GM12878 (cell line): ENCODE measurements around the gene RALGDS. TPM values are rescaled to one million over a fixed set of nuclear protein-coding genes. Genes with fewer than 3 reads are reported as not detected.

Source experiments
- ATAC-seq: fragments of 200-7000 bp; cut with Tn5 transposase; 3 replicates; pipeline ENCODE4 v1.9.1; 2020; ENCODE audit warnings: mild to moderate bottlenecking, moderate library complexity
- BruUV-seq: library from RNA; stranded (reverse); fragments of 400-500 nt; replicated peaks from 2 replicates; lab custom pipeline; 2021; lab: Mats Ljungman, UMichigan
- CTCF ChIA-PET: fragments of 300-600 bp; sonication (Branson Sonifier 250); formaldehyde crosslinking; extraction: SDS; loops from one replicate; lab custom pipeline; 2021; ENCODE audit warnings: inconsistent platforms; lab: Yijun Ruan, JAX
- POLR2A ChIA-PET: fragments of 350-600 bp; formaldehyde crosslinking; extraction: SDS; loops from one replicate; lab custom pipeline; 2021; ENCODE audit warnings: inconsistent platforms; lab: Charles Lee
- RAD21 ChIA-PET: fragments of 300-600 bp; sonication (Branson Sonifier 250); formaldehyde crosslinking; loops from one replicate; lab custom pipeline; 2023; ENCODE audit warnings: antibody characterized with exemption; ENCODE audit not compliant: unreplicated experiment; lab: Charles Lee
- SMC1A ChIA-PET: fragments of 300-600 bp; sonication (Branson Sonifier 250); formaldehyde crosslinking; loops from one replicate; lab custom pipeline; 2023; ENCODE audit not compliant: unreplicated experiment, uncharacterized antibody; lab: Charles Lee
- DNase-seq: peaks from one replicate; pipeline ENCODE4 v3.0.0-alpha.2; 2011; ENCODE audit warnings: low read depth, low spot score
- FAIRE-seq: peaks from 3 replicates; lab custom pipeline; 2011; peaks lifted over from hg19 to GRCh38; lab: Jason Lieb, UNC
- H2AFZ ChIP-seq: 2 replicates; pipeline ENCODE4 v1.6.0; 2011; ENCODE audit warnings: low read depth, low read length, control low read depth; ENCODE audit not compliant: control insufficient read depth
- H3K27ac ChIP-seq: 2 replicates; pipeline ENCODE4 v1.5.1; 2011; ENCODE audit warnings: control low read depth; ENCODE audit not compliant: control insufficient read depth, insufficient read depth
- H3K27me3 ChIP-seq, 2 experiments: replicated peaks in 1 of 2; 2 replicates each; pipeline versions ENCODE4 v1.6.0 to v1.6.1; 2011; ENCODE audit warnings: low read length in 1 of 2; ENCODE audit not compliant: control insufficient read depth in 2 of 2, insufficient read depth in 2 of 2
- H3K36me3 ChIP-seq, 2 experiments: 2 replicates each; pipeline ENCODE4 v1.5.1; 2011; ENCODE audit warnings: low read length in 1 of 2; ENCODE audit not compliant: control insufficient read depth in 2 of 2, insufficient read depth in 2 of 2
- H3K4me1 ChIP-seq: 2 replicates; pipeline ENCODE4 v1.6.1; 2011; ENCODE audit warnings: mild to moderate bottlenecking, low read length, moderate library complexity, mixed read lengths; ENCODE audit not compliant: control insufficient read depth, insufficient read depth
- H3K4me2 ChIP-seq: 2 replicates; pipeline ENCODE4 v1.6.0; 2011; ENCODE audit warnings: control low read depth; ENCODE audit not compliant: control insufficient read depth, insufficient read depth
- H3K4me3 ChIP-seq: fragments of 200-600 bp; sonication (generic); 2 replicates; pipeline ENCODE4 v1.5.1; 2016
- H3K79me2 ChIP-seq: 2 replicates; pipeline ENCODE4 v1.6.0; 2011; ENCODE audit warnings: low read length; ENCODE audit not compliant: control insufficient read depth, insufficient read depth
- H3K9ac ChIP-seq: 2 replicates; pipeline ENCODE4 v1.8.0; 2011; ENCODE audit warnings: low read length, control low read depth, mixed read lengths; ENCODE audit not compliant: control insufficient read depth, insufficient read depth
- H3K9me3 ChIP-seq: replicated peaks from 3 replicates; pipeline ENCODE4 v1.5.1; 2011; ENCODE audit warnings: mild to moderate bottlenecking, low read length; ENCODE audit not compliant: control insufficient read depth, insufficient read depth
- H4K20me1 ChIP-seq: 2 replicates; pipeline ENCODE4 v1.6.0; 2011; ENCODE audit not compliant: control insufficient read depth, insufficient read depth
- ATF7 ChIP-seq: fragments of 450-650 bp; IDR thresholded peaks from 2 replicates; pipeline ENCODE4 v1.6.1; 2016; ENCODE audit warnings: low read depth, mild to moderate bottlenecking
- CHD4 ChIP-seq: fragments of 200-600 bp; sonication (generic); IDR thresholded peaks from 2 replicates; pipeline ENCODE4 v1.6.1; 2016; ENCODE audit warnings: mild to moderate bottlenecking
- GATAD2B ChIP-seq: fragments of 450-650 bp; conservative IDR thresholded peaks from 2 replicates; pipeline ENCODE4 v1.6.1; 2017; ENCODE audit warnings: low read depth, mild to moderate bottlenecking, moderate library complexity
- POLR2AphosphoS5 ChIP-seq: IDR thresholded peaks from 2 replicates; pipeline ENCODE4 v1.6.1; 2011; ENCODE audit warnings: mild to moderate bottlenecking, low read length, inconsistent platforms
- SMAD1 ChIP-seq: fragments of 450-650 bp; IDR thresholded peaks from 2 replicates; pipeline ENCODE4 v1.6.1; 2018; ENCODE audit warnings: mild to moderate bottlenecking, low read depth; ENCODE audit not compliant: partially characterized antibody
- whole genome bisulfite sequencing: methylation state at CpG from one replicate; pipeline ENCODE4 v1.1.6; 2016; ENCODE audit warnings: low lambda C conversion rate; ENCODE audit not compliant: insufficient replicate concordance, insufficient coverage; ENCODE audit errors: missing lambda C conversion rate; 5-methylcytosine and 5-hydroxymethylcytosine counted together
- in situ Hi-C: fragments of 300-500 bp; cut with MboI; formaldehyde crosslinking; loops from 9 replicates; pipeline ENCODE4 v1.14.3; 2018; ENCODE audit warnings: mixed read lengths
- intact Hi-C: fragments of 100-400 bp; cut with micrococcal nuclease; formaldehyde crosslinking; loops from one replicate; pipeline ENCODE4 v1.14.2; 2022; ENCODE audit not compliant: unreplicated experiment
- polyA plus RNA-seq, 11 experiments: library from polyadenylated mRNA; depleted of rRNA in 4 of 11; unstranded in 6 of 11; stranded (reverse) in 5 of 11; fragments of >200 nt; fragmentation: Nextera tagmentation in 4 of 11; fragmentation: Illumina TruSeq in 1 of 11; extraction: Ambion mirVana in 4 of 11; extraction: Trizol in 1 of 11; gene quantifications; 1 replicate in 1 of 11; 2 replicates in 10 of 11; pipeline versions ENCODE4 v1.2.1 to v1.2.3, GENCODE V29; 2011 to 2016; ENCODE audit warnings: inconsistent platforms in 2 of 11, missing spikeins in 2 of 11, low read depth in 1 of 11
- total RNA-seq, 4 experiments: library from RNA; depleted of rRNA in 3 of 4; stranded (reverse); fragments of >200 nt in 3 of 4; fragmentation: Illumina TruSeq in 1 of 4; extraction: Trizol in 1 of 4; gene quantifications; 2 replicates each; pipeline versions ENCODE4 v1.2.1 to v1.2.3, GENCODE V29; 2013 to 2021
- TF ChIP-seq, protein P1 (sequence below): fragments of 150-350 bp; IDR thresholded peaks from 2 replicates; pipeline ENCODE4 v1.6.1; 2016; ENCODE audit warnings: low read depth, low read length

Gene RALGDS
- total and polyA plus RNA-seq, 10 of the 15 experiments (the other 5 are each of a cell fraction or from before 2014, with no cell fraction given), result 1.3 to 48.6 (median 21.2) TPM

DNA sequence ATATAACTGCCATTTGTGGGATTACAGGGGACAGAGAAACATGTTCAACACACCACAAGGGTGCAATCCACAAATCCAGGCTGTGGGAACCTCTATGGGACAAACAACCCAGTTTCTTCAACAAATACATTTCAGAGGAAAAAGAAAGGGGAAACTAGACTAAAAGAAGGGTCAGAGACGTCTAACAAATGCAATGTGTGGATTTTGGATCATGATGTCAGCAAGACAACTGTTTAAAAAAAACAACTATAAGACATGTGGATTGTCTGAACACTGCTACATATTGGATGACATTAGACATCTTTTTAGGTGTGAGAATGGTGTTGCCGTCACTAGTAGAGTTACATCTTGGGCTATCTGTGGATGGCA lies 3.9 kb upstream of the RALGDS start:
- RAD21 ChIA-PET, result interaction anchor here (2.3 kb wide), 1 partner anchor 19 kb away, joined by 10 read pairs; no protein-coding TSS in a partner anchor
- Histone ChIP-seq H3K79me2 (peaks cover 33% of the 10 kb centered on the region), H3K4me2 (no peak overlapping the region), H3K9me3 (no peaks in the 10 kb centered on the region), H3K4me3 (no peak overlapping the region), H3K27ac (no peak overlapping the region), H4K20me1 (no peaks in the 10 kb centered on the region; the same call in 1 of the 2 replicates), H3K27me3 (no peaks in the 10 kb centered on the region), H2AFZ (no peak overlapping the region), H3K4me1 (peaks cover 38% of the 10 kb centered on the region), H3K36me3 (no peaks in the 10 kb centered on the region; a peak in 3 of 4 replicates), H3K9ac (no peak overlapping the region)
- ATAC-seq (no peak), DNase-seq (no peak), FAIRE-seq (no peak)
- intact Hi-C loops (no loop called here), in situ Hi-C loops (loop anchor here (25.0 kb wide), 1 partner anchor 1863 kb away; no protein-coding TSS in a partner anchor)
- SMC1A ChIA-PET, result interaction anchor here (2.5 kb wide), 1 partner anchor 19 kb away, joined by 12 read pairs; no protein-coding TSS in a partner anchor
- WGBS, result 34% methylated on average over 2 of the region's 2 CpGs
- TF ChIP-seq POLR2AphosphoS5, result no peak
- TF ChIP-seq, protein P1, sequence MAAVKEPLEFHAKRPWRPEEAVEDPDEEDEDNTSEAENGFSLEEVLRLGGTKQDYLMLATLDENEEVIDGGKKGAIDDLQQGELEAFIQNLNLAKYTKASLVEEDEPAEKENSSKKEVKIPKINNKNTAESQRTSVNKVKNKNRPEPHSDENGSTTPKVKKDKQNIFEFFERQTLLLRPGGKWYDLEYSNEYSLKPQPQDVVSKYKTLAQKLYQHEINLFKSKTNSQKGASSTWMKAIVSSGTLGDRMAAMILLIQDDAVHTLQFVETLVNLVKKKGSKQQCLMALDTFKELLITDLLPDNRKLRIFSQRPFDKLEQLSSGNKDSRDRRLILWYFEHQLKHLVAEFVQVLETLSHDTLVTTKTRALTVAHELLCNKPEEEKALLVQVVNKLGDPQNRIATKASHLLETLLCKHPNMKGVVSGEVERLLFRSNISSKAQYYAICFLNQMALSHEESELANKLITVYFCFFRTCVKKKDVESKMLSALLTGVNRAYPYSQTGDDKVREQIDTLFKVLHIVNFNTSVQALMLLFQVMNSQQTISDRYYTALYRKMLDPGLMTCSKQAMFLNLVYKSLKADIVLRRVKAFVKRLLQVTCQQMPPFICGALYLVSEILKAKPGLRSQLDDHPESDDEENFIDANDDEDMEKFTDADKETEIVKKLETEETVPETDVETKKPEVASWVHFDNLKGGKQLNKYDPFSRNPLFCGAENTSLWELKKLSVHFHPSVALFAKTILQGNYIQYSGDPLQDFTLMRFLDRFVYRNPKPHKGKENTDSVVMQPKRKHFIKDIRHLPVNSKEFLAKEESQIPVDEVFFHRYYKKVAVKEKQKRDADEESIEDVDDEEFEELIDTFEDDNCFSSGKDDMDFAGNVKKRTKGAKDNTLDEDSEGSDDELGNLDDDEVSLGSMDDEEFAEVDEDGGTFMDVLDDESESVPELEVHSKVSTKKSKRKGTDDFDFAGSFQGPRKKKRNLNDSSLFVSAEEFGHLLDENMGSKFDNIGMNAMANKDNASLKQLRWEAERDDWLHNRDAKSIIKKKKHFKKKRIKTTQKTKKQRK, result no peak
- TF ChIP-seq SMAD1, result no peak
- TF ChIP-seq CHD4, result no peak
- TF ChIP-seq GATAD2B, result no peak
- TF ChIP-seq ATF7, result no peak
- CTCF ChIA-PET, result no interaction called here
- POLR2A ChIA-PET, result interaction anchor here (2.0 kb wide), 1 partner anchor 19 kb away, joined by 9 read pairs; no protein-coding TSS in a partner anchor
- BruUV-seq, result no TSS peak
